RWPE2 (cell line): ENCODE results near the gene RFNG.
A peak's percentile ranks its signal among the peaks of the same experiment; 100 is the strongest.

Experiments used
- ATAC-seq: fragments of 200-7000 bp; cut with Tn5 transposase; 3 replicates; pipeline ENCODE4 v1.9.1; 2021; ENCODE audit warnings: low read depth
- DNase-seq: peaks from one replicate; pipeline ENCODE4 v3.0.0-alpha.2; 2020; ENCODE audit warnings: low spot score
- H3K27ac ChIP-seq: fragments of 450-650 bp; 2 replicates; pipeline ENCODE4 v1.5.1; 2017; ENCODE audit warnings: mild to moderate bottlenecking; ENCODE audit not compliant: poor library complexity, severe bottlenecking
- H3K27me3 ChIP-seq: fragments of 250-450 bp; sonication (Bioruptor Pico); 2 replicates; pipeline ENCODE4 v1.5.1; 2021; ENCODE audit warnings: mild to moderate bottlenecking, moderate library complexity; ENCODE audit not compliant: insufficient read depth, poor library complexity, severe bottlenecking
- H3K36me3 ChIP-seq: fragments of 250-450 bp; sonication (Bioruptor Pico); 2 replicates; pipeline ENCODE4 v1.5.1; 2020; ENCODE audit warnings: low read depth, mild to moderate bottlenecking, moderate library complexity
- H3K4me1 ChIP-seq: fragments of 250-450 bp; sonication (Bioruptor Pico); 2 replicates; pipeline ENCODE4 v1.5.1; 2021; ENCODE audit warnings: mild to moderate bottlenecking, moderate library complexity; ENCODE audit not compliant: insufficient read depth, poor library complexity, severe bottlenecking
- H3K4me3 ChIP-seq: fragments of 250-450 bp; sonication (Bioruptor Pico); 2 replicates; pipeline ENCODE4 v1.5.1; 2021; ENCODE audit warnings: mild to moderate bottlenecking, moderate library complexity; ENCODE audit not compliant: severe bottlenecking
- H3K9me3 ChIP-seq: fragments of 250-450 bp; sonication (Bioruptor Pico); 2 replicates; pipeline ENCODE4 v1.5.1; 2021; ENCODE audit warnings: mild to moderate bottlenecking, moderate library complexity; ENCODE audit not compliant: severe bottlenecking
- TF ChIP-seq, protein P1 (sequence below): fragments of 450-650 bp; IDR thresholded peaks from one replicate; pipeline ENCODE4 v1.5.1; 2017; ENCODE audit warnings: mild to moderate bottlenecking, moderate library complexity; ENCODE audit not compliant: poor library complexity, severe bottlenecking

The RFNG gene

GRCh38 chr17:82021107-82021899 lies 30.3 kb downstream of the RFNG start:
- Histone ChIP-seq H3K36me3 (0 out of 2 replicates have a peak, but pooled peaks cover 9% of the 10 kb centered on the region), H3K27ac (peak overlapping the region; percentile 48), H3K4me3 (peak overlapping the region; percentile 81), H3K4me1 (no peaks in the 10 kb centered on the region), H3K9me3 (no peaks in the 10 kb centered on the region), H3K27me3 (no peaks in the 10 kb centered on the region)
- TF ChIP-seq, protein P1, sequence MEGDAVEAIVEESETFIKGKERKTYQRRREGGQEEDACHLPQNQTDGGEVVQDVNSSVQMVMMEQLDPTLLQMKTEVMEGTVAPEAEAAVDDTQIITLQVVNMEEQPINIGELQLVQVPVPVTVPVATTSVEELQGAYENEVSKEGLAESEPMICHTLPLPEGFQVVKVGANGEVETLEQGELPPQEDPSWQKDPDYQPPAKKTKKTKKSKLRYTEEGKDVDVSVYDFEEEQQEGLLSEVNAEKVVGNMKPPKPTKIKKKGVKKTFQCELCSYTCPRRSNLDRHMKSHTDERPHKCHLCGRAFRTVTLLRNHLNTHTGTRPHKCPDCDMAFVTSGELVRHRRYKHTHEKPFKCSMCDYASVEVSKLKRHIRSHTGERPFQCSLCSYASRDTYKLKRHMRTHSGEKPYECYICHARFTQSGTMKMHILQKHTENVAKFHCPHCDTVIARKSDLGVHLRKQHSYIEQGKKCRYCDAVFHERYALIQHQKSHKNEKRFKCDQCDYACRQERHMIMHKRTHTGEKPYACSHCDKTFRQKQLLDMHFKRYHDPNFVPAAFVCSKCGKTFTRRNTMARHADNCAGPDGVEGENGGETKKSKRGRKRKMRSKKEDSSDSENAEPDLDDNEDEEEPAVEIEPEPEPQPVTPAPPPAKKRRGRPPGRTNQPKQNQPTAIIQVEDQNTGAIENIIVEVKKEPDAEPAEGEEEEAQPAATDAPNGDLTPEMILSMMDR = peak; percentile 78
- peak; percentile 13 for ATAC-seq
- no peak for DNase-seq

DNA sequence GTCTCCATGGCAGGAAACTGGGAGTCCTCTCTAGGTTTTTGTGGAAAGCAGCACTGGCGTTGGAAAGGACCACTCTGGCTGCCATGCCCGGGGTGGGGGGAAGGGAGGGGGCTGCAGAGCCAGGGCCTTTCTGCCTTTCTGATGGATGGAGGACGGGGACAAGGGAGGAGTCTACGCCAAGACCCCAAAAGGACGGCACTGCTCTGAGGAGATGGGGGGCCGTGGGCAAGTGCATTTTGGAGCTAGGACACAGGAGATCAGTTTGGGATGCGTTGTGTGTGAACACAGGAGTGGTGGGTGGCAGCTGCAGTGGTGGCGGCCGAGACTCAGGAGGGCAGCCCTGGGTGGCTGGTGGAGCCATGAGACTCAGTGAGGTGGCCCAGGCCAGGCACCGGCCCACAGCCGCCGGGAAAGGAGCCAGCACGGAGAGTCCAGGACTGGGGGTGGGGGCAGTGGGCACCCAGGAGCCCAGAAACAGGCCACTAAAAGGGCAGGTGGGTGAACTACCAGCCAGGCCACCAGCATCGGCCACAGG lies 31.0 kb downstream of the RFNG start:
- ATAC-seq (no peak), DNase-seq (no peak)
- H3K36me3 ChIP-seq = 0 out of 2 replicates have a peak, but pooled peaks cover 9% of the 10 kb centered on the region
- no peaks in the 10 kb centered on the region for H3K4me1 ChIP-seq
- H3K4me3 ChIP-seq = no peak overlapping the region
- no peak overlapping the region for H3K27ac ChIP-seq
- no peaks in the 10 kb centered on the region for H3K27me3 ChIP-seq
- TF ChIP-seq, protein P1 = no peak
- no peaks in the 10 kb centered on the region for H3K9me3 ChIP-seq

GRCh38 chr17:82019690-82020571 lies 31.7 kb downstream of the RFNG start:
- H3K36me3 ChIP-seq = 0 out of 2 replicates have a peak, but pooled peaks cover 9% of the 10 kb centered on the region
- H3K27me3 ChIP-seq = no peaks in the 10 kb centered on the region
- H3K4me3 ChIP-seq = no peak overlapping the region
- H3K9me3 ChIP-seq = no peaks in the 10 kb centered on the region
- H3K4me1 ChIP-seq = no peaks in the 10 kb centered on the region
- no peak overlapping the region for H3K27ac ChIP-seq
- ATAC-seq (no peak), DNase-seq (no peak)
- TF ChIP-seq, protein P1 = peak; percentile 69

- DNase-seq = no peak
- ATAC-seq = no peak
- no peak overlapping the region for H3K4me3 ChIP-seq
- H3K27ac ChIP-seq = no peak overlapping the region
- no peaks in the 10 kb centered on the region for H3K4me1 ChIP-seq
- H3K9me3 ChIP-seq = no peaks in the 10 kb centered on the region
- TF ChIP-seq, protein P1 = no peak
- H3K36me3 ChIP-seq = 0 out of 2 replicates have a peak, but pooled peaks cover 9% of the 10 kb centered on the region
- no peaks in the 10 kb centered on the region for H3K27me3 ChIP-seq
Observed at GRCh38 chr17:82018989-82019689, 32.5 kb downstream of the RFNG start.
